GM23338 (cell line): ENCODE measurements around the gene ADAM10. TPM values are rescaled to one million over a fixed set of nuclear protein-coding genes. Genes with fewer than 3 reads are reported as not detected.

Source experiments
- ATAC-seq: fragments of 200-7000 bp; cut with Tn5 transposase; 3 replicates; pipeline ENCODE4 v1.9.1; 2020
- DNase-seq: peaks from one replicate; pipeline ENCODE4 v3.0.0-alpha.2; 2015; ENCODE audit warnings: low spot score
- H2AFZ ChIP-seq: fragments of 200-600 bp; sonication (generic); 2 replicates; pipeline ENCODE4 v1.8.0; 2016; ENCODE audit warnings: antibody characterized with exemption, mild to moderate bottlenecking, moderate library complexity
- H3F3A ChIP-seq: fragments of 200-600 bp; sonication (generic); replicated peaks from 2 replicates; pipeline ENCODE4 v1.8.0; 2017; ENCODE audit warnings: antibody characterized with exemption, mixed run types, low read depth
- H3K27ac ChIP-seq: fragments of 200-600 bp; sonication (generic); 2 replicates; pipeline ENCODE4 v1.6.1; 2016; ENCODE audit warnings: low read depth
- H3K27me3 ChIP-seq: fragments of 200-600 bp; sonication (generic); 2 replicates; pipeline ENCODE4 v1.8.0; 2016; ENCODE audit warnings: mild to moderate bottlenecking, mixed run types, moderate library complexity; ENCODE audit not compliant: insufficient read depth
- H3K36me3 ChIP-seq: fragments of 200-600 bp; sonication (generic); 2 replicates; pipeline ENCODE4 v1.8.0; 2016; ENCODE audit warnings: mild to moderate bottlenecking; ENCODE audit not compliant: insufficient read depth
- H3K4me1 ChIP-seq: fragments of 200-600 bp; sonication (generic); 2 replicates; pipeline ENCODE4 v1.8.0; 2016; ENCODE audit warnings: mild to moderate bottlenecking, moderate library complexity; ENCODE audit not compliant: insufficient read depth
- H3K4me2 ChIP-seq: fragments of 200-600 bp; sonication (generic); 2 replicates; pipeline ENCODE4 v1.7.1; 2017; ENCODE audit warnings: mixed run types
- H3K4me3 ChIP-seq: fragments of 200-600 bp; sonication (generic); 2 replicates; pipeline ENCODE4 v1.6.1; 2016; ENCODE audit warnings: mixed run types
- H3K79me2 ChIP-seq: fragments of 200-600 bp; sonication (generic); replicated peaks from 2 replicates; pipeline ENCODE4 v1.8.0; 2017; ENCODE audit warnings: mild to moderate bottlenecking; ENCODE audit not compliant: insufficient read depth
- H3K9me2 ChIP-seq: fragments of 200-600 bp; sonication (generic); 2 replicates; pipeline ENCODE4 v1.8.0; 2017; ENCODE audit not compliant: insufficient read depth
- H4K20me1 ChIP-seq: fragments of 200-600 bp; sonication (generic); replicated peaks from 2 replicates; pipeline ENCODE4 v1.8.0; 2017; ENCODE audit warnings: mild to moderate bottlenecking; ENCODE audit not compliant: insufficient read depth
- H3K27ac Mint-ChIP-seq: 2 replicates; pipeline ENCODE4 v1.8.0; 2020; ENCODE audit warnings: inconsistent platforms, mild to moderate bottlenecking, moderate library complexity, mixed read lengths
- H3K27me3 Mint-ChIP-seq: 3 replicates; pipeline ENCODE4 v1.8.0; 2022; ENCODE audit warnings: low read depth, mild to moderate bottlenecking, moderate library complexity, mixed read lengths, inconsistent platforms; ENCODE audit not compliant: insufficient read depth, poor library complexity
- H3K36me3 Mint-ChIP-seq: 3 replicates; pipeline ENCODE4 v1.8.0; 2021; ENCODE audit warnings: low read depth, mild to moderate bottlenecking, inconsistent platforms, moderate library complexity, mixed read lengths
- H3K4me1 Mint-ChIP-seq: 3 replicates; pipeline ENCODE4 v1.8.0; 2020; ENCODE audit warnings: mild to moderate bottlenecking, inconsistent platforms, mixed read lengths
- H3K4me3 Mint-ChIP-seq: 3 replicates; pipeline ENCODE4 v1.8.0; 2021; ENCODE audit warnings: moderate library complexity, mild to moderate bottlenecking, inconsistent platforms, mixed read lengths
- H3K9me3 Mint-ChIP-seq: 3 replicates; pipeline ENCODE4 v1.8.0; 2020; ENCODE audit warnings: moderate library complexity, mild to moderate bottlenecking, inconsistent platforms, mixed read lengths
- CREB1 ChIP-seq: fragments of 250-450 bp; sonication (Bioruptor Pico); IDR thresholded peaks from 2 replicates; pipeline ENCODE4 v1.5.0; 2020; ENCODE audit warnings: low read depth, mild to moderate bottlenecking, moderate library complexity
- CTCF ChIP-seq, 2 experiments: fragments of 200-600 bp in 1 of 2; sonication (generic) in 1 of 2; conservative IDR thresholded peaks; 2 replicates each; pipeline versions ENCODE4 v1.5.1 to v1.6.1; 2016 to 2017; ENCODE audit warnings: antibody characterized with exemption in 2 of 2, low read depth in 2 of 2, mild to moderate bottlenecking in 2 of 2, moderate library complexity in 1 of 2
- ETS1 ChIP-seq: IDR thresholded peaks from 2 replicates; pipeline ENCODE4 v1.6.1; 2016; ENCODE audit warnings: antibody characterized with exemption
- EZH2 ChIP-seq: fragments of 200-600 bp; sonication (generic); IDR thresholded peaks from one replicate; pipeline ENCODE4 v1.8.0; 2017; ENCODE audit warnings: antibody characterized with exemption, mild to moderate bottlenecking, low read depth; ENCODE audit not compliant: unreplicated experiment
- EZH2phosphoT487 ChIP-seq: fragments of 200-600 bp; sonication (generic); IDR thresholded peaks from one replicate; pipeline ENCODE4 v1.8.1; 2018; ENCODE audit warnings: antibody characterized with exemption; ENCODE audit not compliant: unreplicated experiment
- JUNB ChIP-seq: IDR thresholded peaks from one replicate; pipeline ENCODE4 v1.6.1; 2016; ENCODE audit warnings: antibody characterized with exemption; ENCODE audit not compliant: unreplicated experiment
- NANOG ChIP-seq: IDR thresholded peaks from 2 replicates; pipeline ENCODE4 v1.6.1; 2016; ENCODE audit warnings: antibody characterized with exemption, borderline replicate concordance
- POLR2AphosphoS5 ChIP-seq: IDR thresholded peaks from 2 replicates; pipeline ENCODE4 v1.6.1; 2016; ENCODE audit warnings: antibody characterized with exemption, low read depth
- REST ChIP-seq: IDR thresholded peaks from one replicate; pipeline ENCODE4 v1.6.1; 2018; ENCODE audit warnings: antibody characterized with exemption; ENCODE audit not compliant: unreplicated experiment
- STAT1 ChIP-seq: IDR thresholded peaks from one replicate; pipeline ENCODE4 v1.6.1; 2016; ENCODE audit warnings: antibody characterized with exemption; ENCODE audit not compliant: unreplicated experiment
- ZNF114 ChIP-seq: fragments of 250-450 bp; sonication (Bioruptor Pico); IDR thresholded peaks from 2 replicates; pipeline ENCODE4 v1.5.0; 2020; ENCODE audit warnings: mild to moderate bottlenecking, moderate library complexity
- ZNF331 ChIP-seq: fragments of 250-450 bp; sonication (Bioruptor Pico); IDR thresholded peaks from 2 replicates; pipeline ENCODE4 v1.5.0; 2020; ENCODE audit warnings: low read depth, mild to moderate bottlenecking, moderate library complexity
- ZNF462 ChIP-seq: fragments of 250-450 bp; sonication (Bioruptor Pico); IDR thresholded peaks from 2 replicates; pipeline ENCODE4 v1.5.0; 2020; ENCODE audit warnings: mild to moderate bottlenecking, moderate library complexity
- polyA plus RNA-seq: library from polyadenylated mRNA; unstranded; fragments of >200 nt; fragmentation: Nextera tagmentation; extraction: Ambion mirVana; gene quantifications from 2 replicates; pipeline ENCODE4 v1.2.1, GENCODE V29; 2016
- total RNA-seq: library from RNA; depleted of rRNA; stranded (reverse); fragments of >200 nt; shearing (Covaris generic); gene quantifications from 2 replicates; pipeline ENCODE4 v1.2.3, GENCODE V29; 2014

The ADAM10 gene
- total and polyA plus RNA-seq, 2 experiments from 2014 or later, result 25.0 to 114 TPM

- H3K4me1 ChIP-seq, result peaks cover 10% of the 10 kb centered on the region
- peaks cover 22% of the 10 kb centered on the region for H3K4me1 Mint-ChIP-seq
- no peak overlapping the region for H3K27ac Mint-ChIP-seq
- no peaks in the 10 kb centered on the region for H3K36me3 ChIP-seq
- peak overlapping the region; percentile 28; the same call in 1 of the 2 replicates for H3K27ac ChIP-seq
- peaks cover 41% of the 10 kb centered on the region for H4K20me1 ChIP-seq
- no peak overlapping the region for H3K4me2 ChIP-seq
- no peaks in the 10 kb centered on the region for H3F3A ChIP-seq
- H3K4me3 Mint-ChIP-seq, result no peak overlapping the region
- no peak overlapping the region for H3K4me3 ChIP-seq
- no peaks in the 10 kb centered on the region for H3K9me2 ChIP-seq
- H3K27me3 ChIP-seq, result no peaks in the 10 kb centered on the region
- H3K79me2 ChIP-seq, result peaks cover 99% of the 10 kb centered on the region
- DNase-seq, result no peak
- no peaks in the 10 kb centered on the region for H3K36me3 Mint-ChIP-seq
- H3K9me3 Mint-ChIP-seq, result no peaks in the 10 kb centered on the region
- no peak overlapping the region for H2AFZ ChIP-seq
- H3K27me3 Mint-ChIP-seq, result peaks cover 6% of the 10 kb centered on the region
- ATAC-seq, result no peak; the same call in 2 of the 3 replicates
- TF ChIP-seq NANOG, result no peak
- TF ChIP-seq JUNB, result no peak
- TF ChIP-seq POLR2AphosphoS5, result no peak
- TF ChIP-seq STAT1, result no peak
- TF ChIP-seq ZNF114 (CRISPR knock-in tag), result no peak
- TF ChIP-seq ETS1, result no peak
- TF ChIP-seq ZNF462 (CRISPR knock-in tag), result no peak
- TF ChIP-seq CREB1, result no peak
- no peak for TF ChIP-seq CTCF (conservative IDR thresholded peaks at IDR 0.05; ENCODE audit: low read depth in 2 of 2)
- TF ChIP-seq EZH2, result no peak
- no peak for TF ChIP-seq REST
- TF ChIP-seq EZH2phosphoT487, result no peak
- no peak for TF ChIP-seq ZNF331
Observed at GRCh38 chr15:58724466-58724865, 25.0 kb downstream of the ADAM10 start.
